GM12878 (cell line): ENCODE results near the gene ANO8. TPM values are rescaled to one million over a fixed set of nuclear protein-coding genes. Genes with fewer than 3 reads are reported as not detected.

Experiments used
- ATF3 ChIP-seq: IDR thresholded peaks from 2 replicates; pipeline ENCODE4 v1.6.1; 2011; ENCODE audit warnings: low read depth, mild to moderate bottlenecking, low read length, moderate library complexity, borderline replicate concordance; ENCODE audit errors: extremely low read depth
- BACH1 ChIP-seq: fragments of 450-650 bp; IDR thresholded peaks from 2 replicates; pipeline ENCODE4 v1.6.1; 2017; ENCODE audit warnings: mild to moderate bottlenecking, borderline replicate concordance
- CTCF ChIP-seq, 3 experiments: IDR thresholded peaks in 2 of 3; conservative IDR thresholded peaks in 1 of 3; 2 replicates each; pipeline ENCODE4 v1.5.1; 2011; ENCODE audit warnings: low read depth in 3 of 3, low read length in 3 of 3, mild to moderate bottlenecking in 3 of 3, control low read depth in 2 of 3, moderate library complexity in 2 of 3, inconsistent platforms in 1 of 3, mixed read lengths in 1 of 3; ENCODE audit not compliant: control insufficient read depth in 2 of 3, insufficient read depth in 1 of 3; ENCODE audit errors: extremely low read depth in 1 of 3
- DPF2 ChIP-seq: fragments of 450-650 bp; IDR thresholded peaks from 2 replicates; pipeline ENCODE4 v1.6.1; 2017; ENCODE audit warnings: mild to moderate bottlenecking
- EZH2 ChIP-seq: IDR thresholded peaks from 2 replicates; pipeline ENCODE4 v1.6.1; 2012; ENCODE audit warnings: low read depth, mild to moderate bottlenecking, control low read depth, inconsistent platforms, low read length, borderline replicate concordance; ENCODE audit not compliant: control insufficient read depth
- GATAD2B ChIP-seq: fragments of 450-650 bp; conservative IDR thresholded peaks from 2 replicates; pipeline ENCODE4 v1.6.1; 2017; ENCODE audit warnings: low read depth, mild to moderate bottlenecking, moderate library complexity
- HDGF ChIP-seq: fragments of 450-650 bp; IDR thresholded peaks from 2 replicates; pipeline ENCODE4 v1.6.1; 2016; ENCODE audit warnings: antibody characterized with exemption
- HSF1 ChIP-seq: fragments of 150-350 bp; IDR thresholded peaks from 2 replicates; pipeline ENCODE4 v1.6.1; 2014; ENCODE audit warnings: mild to moderate bottlenecking, low read depth, low read length
- IRF3 ChIP-seq: fragments of 450-650 bp; IDR thresholded peaks from 2 replicates; pipeline ENCODE4 v1.6.1; 2014; ENCODE audit warnings: mild to moderate bottlenecking
- LARP7 ChIP-seq: fragments of 450-650 bp; IDR thresholded peaks from 2 replicates; pipeline ENCODE4 v1.6.1; 2017; ENCODE audit warnings: mild to moderate bottlenecking
- MAX ChIP-seq: IDR thresholded peaks from 2 replicates; pipeline ENCODE4 v1.6.1; 2012; ENCODE audit warnings: low read depth, low read length, improper control_type of control experiment
- NFYA ChIP-seq: IDR thresholded peaks from 2 replicates; pipeline ENCODE4 v1.6.1; 2011; ENCODE audit warnings: low read depth, mild to moderate bottlenecking, low read length, improper control_type of control experiment, borderline replicate concordance
- NRF1 ChIP-seq: conservative IDR thresholded peaks from 2 replicates; pipeline ENCODE4 v1.6.1; 2011; ENCODE audit warnings: mild to moderate bottlenecking, low read depth, low read length, improper control_type of control experiment
- POLR2AphosphoS2 ChIP-seq: IDR thresholded peaks from 2 replicates; pipeline ENCODE4 v1.6.1; 2011; ENCODE audit warnings: low read depth, mild to moderate bottlenecking, low read length, improper control_type of control experiment, moderate library complexity
- POLR2AphosphoS5 ChIP-seq: IDR thresholded peaks from 2 replicates; pipeline ENCODE4 v1.6.1; 2011; ENCODE audit warnings: mild to moderate bottlenecking, low read length, inconsistent platforms
- SP1 ChIP-seq: IDR thresholded peaks from one replicate; pipeline ENCODE4 v1.6.1; 2011; ENCODE audit warnings: low read depth, low read length
- SREBF1 ChIP-seq: IDR thresholded peaks from 2 replicates; pipeline ENCODE4 v1.6.1; 2012; ENCODE audit warnings: mild to moderate bottlenecking, low read length
- STAT1 ChIP-seq: fragments of 450-650 bp; conservative IDR thresholded peaks from 2 replicates; pipeline ENCODE4 v1.6.1; 2014; ENCODE audit warnings: antibody characterized with exemption, mild to moderate bottlenecking
- TAF1 ChIP-seq: IDR thresholded peaks from 2 replicates; pipeline ENCODE4 v1.6.1; 2011; ENCODE audit warnings: mild to moderate bottlenecking, low read depth, low read length, borderline replicate concordance
- TBL1XR1 ChIP-seq: IDR thresholded peaks from 2 replicates; pipeline ENCODE4 v1.6.1; 2012; ENCODE audit warnings: low read depth, low read length, improper control_type of control experiment
- WRNIP1 ChIP-seq: IDR thresholded peaks from 2 replicates; pipeline ENCODE4 v1.6.1; 2011; ENCODE audit warnings: low read depth, low read length, improper control_type of control experiment, borderline replicate concordance
- polyA plus RNA-seq, 11 experiments: library from polyadenylated mRNA; depleted of rRNA in 4 of 11; unstranded in 6 of 11; stranded (reverse) in 5 of 11; fragments of >200 nt; fragmentation: Nextera tagmentation in 4 of 11; fragmentation: Illumina TruSeq in 1 of 11; extraction: Ambion mirVana in 4 of 11; extraction: Trizol in 1 of 11; gene quantifications; 1 replicate in 1 of 11; 2 replicates in 10 of 11; pipeline versions ENCODE4 v1.2.1 to v1.2.3, GENCODE V29; 2011 to 2016; ENCODE audit warnings: inconsistent platforms in 2 of 11, missing spikeins in 2 of 11, low read depth in 1 of 11
- total RNA-seq, 4 experiments: library from RNA; depleted of rRNA in 3 of 4; stranded (reverse); fragments of >200 nt in 3 of 4; fragmentation: Illumina TruSeq in 1 of 4; extraction: Trizol in 1 of 4; gene quantifications; 2 replicates each; pipeline versions ENCODE4 v1.2.1 to v1.2.3, GENCODE V29; 2013 to 2021

The ANO8 gene
- total and polyA plus RNA-seq, 10 of the 15 experiments (the other 5 are each of a cell fraction or from before 2014, with no cell fraction given) = 0.04 to 6.7 (median 1.1) TPM

GRCh38 chr19:17292301-17293074, 42.2 kb downstream of the ANO8 start (continued):
- TF ChIP-seq WRNIP1 (no peak), SREBF1 (no peak), TAF1 (0 out of 2 replicates have a peak, but pooled peaks have one; percentile 9), TBL1XR1 (no peak), LARP7 (peak; percentile 77; the same call in 1 of the 2 replicates), GATAD2B (peak; percentile 36; the same call in 1 of the 2 replicates), POLR2AphosphoS5 (peak; percentile 41; the same call in 1 of the 2 replicates), POLR2AphosphoS2 (0 out of 2 replicates have a peak, but pooled peaks have one; percentile 56), SP1 (peak; percentile 38), HDGF (peak; percentile 30; the same call in 1 of the 2 replicates), STAT1 (no peak; the same call in 1 of the 2 replicates), IRF3 (no peak), HSF1 (no peak), NRF1 (peak; percentile 20; the same call in 1 of the 2 replicates), MAX (peak; percentile 41; the same call in 1 of the 2 replicates), DPF2 (no peak), ATF3 (no peak), CTCF (IDR thresholded peaks at IDR 0.05 in 2 of 3, conservative IDR thresholded peaks at IDR 0.05 in 1 of 3; ENCODE audit: control insufficient read depth in 2 of 3, extremely low read depth in 1 of 3, insufficient read depth in 1 of 3, low read depth in 3 of 3, low read length in 3 of 3) (peak; percentile 84 to 95 (median 85)), NFYA (no peak), EZH2 (no peak), BACH1 (no peak)
